Naive thymus-derived CD4-positive, alpha-beta T cell (primary cell): ENCODE results near the gene LIMS3. TPM values are rescaled to one million over a fixed set of nuclear protein-coding genes. Genes with fewer than 3 reads are reported as not detected.

ENCODE experiments used
- polyA plus RNA-seq, 2 donors: library from polyadenylated mRNA; unstranded; fragments of 300-500 nt; fragmentation: Illumina TruSeq; gene quantifications; one replicate each; pipeline ENCODE4 v1.2.3, GENCODE V29; 2021
- total RNA-seq, 6 experiments: library from RNA in 5 of 6; stranded (reverse) in 5 of 6; gene quantifications; 1 replicate in 5 of 6; 2 replicates in 1 of 6; pipeline ENCODE4 v1.2.3 and lab custom pipeline; 2021 to 2026

The LIMS3 gene
- total and polyA plus RNA-seq, 7 experiments from 2014 or later, result 0.19 to 2.6 (median 1.3) TPM

Other genes starting within 250 kb of the LIMS3 start
- 100 to 1,000 TPM in 2 of 5 experiments, 10 to 100 TPM in 3; 30.3 to 161 (median 99.9) TPM for gene RGPD5, start 104.4 kb upstream of the LIMS3 start, total RNA-seq
- 1 to 10 TPM; 4.2 to 5.7 TPM for gene RGPD5, start 104.4 kb upstream of the LIMS3 start, polyA plus RNA-seq
- gene MALL, start 217.1 kb downstream of the LIMS3 start, total RNA-seq, result under 1 TPM in 1 of 5 experiments, not detected in 4; 0.46 TPM
- gene MALL, start 217.1 kb downstream of the LIMS3 start, polyA plus RNA-seq, result not detected